ENCODE data around the gene SLC4A1AP.

SLC4A1AP gene

DNA sequence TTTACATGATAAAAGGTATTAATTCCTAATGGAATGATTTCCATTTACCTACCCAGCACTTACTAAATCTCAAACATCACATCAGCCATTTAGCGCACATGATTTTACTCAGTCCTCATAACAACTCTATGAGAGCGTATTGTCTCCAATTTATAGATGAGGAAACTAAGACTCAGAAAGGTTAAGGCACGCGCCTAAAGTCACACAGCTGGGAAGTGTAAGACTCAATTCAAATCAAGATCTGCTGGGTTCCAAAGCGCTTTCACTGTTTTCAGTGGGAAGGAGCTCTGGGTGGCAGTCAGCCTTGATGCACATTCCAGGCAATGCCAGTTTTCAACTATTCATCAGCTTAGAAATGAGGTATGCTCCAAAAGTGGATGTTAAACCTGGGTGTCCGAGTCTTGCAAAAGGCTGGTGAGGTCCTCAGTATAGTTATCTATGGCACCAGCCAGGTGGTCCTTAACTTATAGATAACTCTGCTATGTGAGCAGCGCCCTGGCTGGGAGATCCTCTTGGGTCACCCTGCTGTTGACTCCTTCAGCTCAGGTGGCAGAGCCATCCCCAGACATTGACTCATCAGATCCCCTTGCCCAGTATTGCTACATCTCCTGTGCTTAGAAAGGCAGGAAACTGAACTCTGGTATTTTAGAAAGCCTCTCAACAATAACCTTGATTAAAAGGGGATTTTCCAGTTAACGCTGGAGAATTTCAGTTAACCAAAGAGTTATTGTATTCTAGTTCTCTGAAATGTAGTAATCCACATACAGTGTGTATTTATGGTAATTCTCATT, 47.1 kb downstream of the SLC4A1AP start:
- Histone ChIP-seq H2AFZ (ENCODE audit: low read depth, low read length) (no peak overlapping the region), H3K9me3 (ENCODE audit: low read length) (no peaks in the 10 kb centered on the region), H3K4me3 (ENCODE audit: low read length) (no peak overlapping the region), H3K4me1 (ENCODE audit: insufficient read depth, low read length) (peaks cover 7% of the 10 kb centered on the region), H3K36me3 (ENCODE audit: insufficient read depth, low read length) (no peaks in the 10 kb centered on the region), H3K27me3 (ENCODE audit: insufficient read depth, low read length) (peaks cover 8% of the 10 kb centered on the region)

DNA sequence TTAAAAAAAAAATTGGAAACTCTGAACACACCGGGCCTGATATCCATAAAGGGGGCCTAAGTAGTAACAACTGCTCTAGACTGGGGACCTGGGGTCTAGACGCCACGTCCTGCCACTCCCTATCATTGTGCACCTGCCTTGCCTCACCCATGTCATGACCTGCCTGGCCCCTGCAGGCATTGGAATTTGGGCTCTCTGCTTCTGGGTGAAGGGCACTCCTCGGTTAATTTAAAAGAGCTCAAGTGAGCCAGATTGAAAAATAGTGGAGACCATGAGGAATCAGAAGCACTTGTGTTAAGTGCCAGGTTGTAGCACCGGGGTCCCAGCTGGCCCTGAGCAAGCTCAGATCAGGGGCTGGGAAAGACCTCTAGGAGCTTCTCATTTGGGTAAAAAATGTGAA, 48.1 kb downstream of the SLC4A1AP start:
- Histone ChIP-seq H3K9me3 (ENCODE audit: low read length) (no peaks in the 10 kb centered on the region), H2AFZ (ENCODE audit: low read depth, low read length) (no peak overlapping the region), H3K27me3 (ENCODE audit: insufficient read depth, low read length) (peaks cover 15% of the 10 kb centered on the region), H3K4me3 (ENCODE audit: low read length) (no peak overlapping the region), H3K36me3 (ENCODE audit: insufficient read depth, low read length) (no peaks in the 10 kb centered on the region), H3K4me1 (ENCODE audit: insufficient read depth, low read length) (peaks cover 11% of the 10 kb centered on the region)

DNA sequence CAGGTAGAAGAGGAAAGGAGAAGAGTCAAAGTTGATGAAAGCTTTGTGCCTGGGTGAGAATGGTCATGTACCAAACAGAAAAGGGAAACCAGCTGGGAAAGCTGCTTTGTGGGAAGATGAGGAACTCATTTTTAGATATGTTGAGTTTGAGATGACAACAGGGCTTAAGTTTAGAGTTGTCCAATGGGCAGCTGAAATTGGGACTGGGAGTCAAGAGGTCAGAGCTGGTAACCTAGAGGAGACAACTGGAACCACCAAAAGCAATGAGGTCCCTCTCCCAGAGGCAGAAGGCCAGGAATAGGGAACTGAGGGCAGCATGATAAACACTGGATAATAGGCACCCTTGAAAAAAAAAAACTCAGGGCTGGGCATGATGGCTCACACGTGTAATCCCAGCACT, 48.8 kb downstream of the SLC4A1AP start:
- Histone ChIP-seq H2AFZ (ENCODE audit: low read depth, low read length) (no peak overlapping the region), H3K4me3 (ENCODE audit: low read length) (no peak overlapping the region), H3K9me3 (ENCODE audit: low read length) (no peaks in the 10 kb centered on the region), H3K36me3 (ENCODE audit: insufficient read depth, low read length) (no peaks in the 10 kb centered on the region), H3K4me1 (ENCODE audit: insufficient read depth, low read length) (peaks cover 11% of the 10 kb centered on the region), H3K27me3 (ENCODE audit: insufficient read depth, low read length) (peaks cover 20% of the 10 kb centered on the region)

DNA sequence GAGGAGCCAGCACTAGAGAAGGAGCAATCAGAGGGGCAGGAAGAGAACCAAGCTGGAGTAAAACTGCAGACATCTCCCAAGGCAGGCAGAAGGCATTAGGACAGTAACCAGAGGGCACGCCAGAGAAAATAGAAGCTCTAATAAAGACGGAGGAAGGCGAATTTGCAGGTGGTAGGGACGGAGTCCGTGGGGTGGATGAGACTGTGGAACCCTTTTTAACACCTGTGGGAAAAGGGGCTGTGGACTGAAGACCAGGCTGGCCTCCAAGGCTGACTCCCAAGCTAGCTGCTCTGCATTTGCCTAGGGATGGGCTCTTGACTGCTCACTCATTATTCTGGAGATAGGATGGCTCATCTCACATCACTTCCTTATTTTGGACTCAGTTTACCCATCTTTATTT, 49.5 kb downstream of the SLC4A1AP start:
- H3K9me3 ChIP-seq (ENCODE audit: low read length) = no peaks in the 10 kb centered on the region
- H2AFZ ChIP-seq (ENCODE audit: low read depth, low read length) = no peak overlapping the region
- H3K36me3 ChIP-seq (ENCODE audit: insufficient read depth, low read length) = no peaks in the 10 kb centered on the region
- H3K27me3 ChIP-seq (ENCODE audit: insufficient read depth, low read length) = peaks cover 21% of the 10 kb centered on the region
- peaks cover 11% of the 10 kb centered on the region for H3K4me1 ChIP-seq (ENCODE audit: insufficient read depth, low read length)
- H3K4me3 ChIP-seq (ENCODE audit: low read length) = no peak overlapping the region

DNA sequence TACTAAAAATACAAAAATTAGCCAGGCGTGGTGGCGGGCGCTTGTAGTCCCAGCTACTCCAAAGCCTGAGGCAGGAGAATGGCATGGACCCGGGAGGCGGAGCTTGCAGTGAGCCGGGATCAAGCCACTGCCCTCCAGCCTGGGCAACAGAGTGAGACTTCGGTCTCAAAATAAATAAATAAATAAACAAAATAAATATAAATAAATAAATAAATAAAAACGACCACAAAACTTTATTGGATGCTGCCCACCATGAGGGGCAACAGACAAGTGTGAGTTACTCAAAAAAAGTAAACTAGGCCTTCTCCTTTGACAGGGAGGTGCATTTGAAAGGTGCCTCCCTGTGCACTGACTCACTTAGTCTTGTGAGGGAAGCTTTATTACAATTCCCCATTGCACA, 50.4 kb downstream of the SLC4A1AP start:
- Histone ChIP-seq H3K27me3 (ENCODE audit: insufficient read depth, low read length) (peaks cover 21% of the 10 kb centered on the region), H3K9me3 (ENCODE audit: low read length) (no peaks in the 10 kb centered on the region), H3K36me3 (ENCODE audit: insufficient read depth, low read length) (no peaks in the 10 kb centered on the region), H3K4me1 (ENCODE audit: insufficient read depth, low read length) (peaks cover 11% of the 10 kb centered on the region), H3K4me3 (ENCODE audit: low read length) (no peak overlapping the region), H2AFZ (ENCODE audit: low read depth, low read length) (no peak overlapping the region)

- H2AFZ ChIP-seq (ENCODE audit: low read depth, low read length) = peak overlapping the region; percentile 92
- peak overlapping the region; percentile 49 for H3K4me3 ChIP-seq (ENCODE audit: low read length)
- peaks cover 24% of the 10 kb centered on the region for H3K27me3 ChIP-seq (ENCODE audit: insufficient read depth, low read length)
- H3K4me1 ChIP-seq (ENCODE audit: insufficient read depth, low read length) = peaks cover 11% of the 10 kb centered on the region
- no peaks in the 10 kb centered on the region for H3K9me3 ChIP-seq (ENCODE audit: low read length)
- no peaks in the 10 kb centered on the region for H3K36me3 ChIP-seq (ENCODE audit: insufficient read depth, low read length)
Observed at GRCh38 chr2:27714851-27715291, 51.2 kb downstream of the SLC4A1AP start.

DNA sequence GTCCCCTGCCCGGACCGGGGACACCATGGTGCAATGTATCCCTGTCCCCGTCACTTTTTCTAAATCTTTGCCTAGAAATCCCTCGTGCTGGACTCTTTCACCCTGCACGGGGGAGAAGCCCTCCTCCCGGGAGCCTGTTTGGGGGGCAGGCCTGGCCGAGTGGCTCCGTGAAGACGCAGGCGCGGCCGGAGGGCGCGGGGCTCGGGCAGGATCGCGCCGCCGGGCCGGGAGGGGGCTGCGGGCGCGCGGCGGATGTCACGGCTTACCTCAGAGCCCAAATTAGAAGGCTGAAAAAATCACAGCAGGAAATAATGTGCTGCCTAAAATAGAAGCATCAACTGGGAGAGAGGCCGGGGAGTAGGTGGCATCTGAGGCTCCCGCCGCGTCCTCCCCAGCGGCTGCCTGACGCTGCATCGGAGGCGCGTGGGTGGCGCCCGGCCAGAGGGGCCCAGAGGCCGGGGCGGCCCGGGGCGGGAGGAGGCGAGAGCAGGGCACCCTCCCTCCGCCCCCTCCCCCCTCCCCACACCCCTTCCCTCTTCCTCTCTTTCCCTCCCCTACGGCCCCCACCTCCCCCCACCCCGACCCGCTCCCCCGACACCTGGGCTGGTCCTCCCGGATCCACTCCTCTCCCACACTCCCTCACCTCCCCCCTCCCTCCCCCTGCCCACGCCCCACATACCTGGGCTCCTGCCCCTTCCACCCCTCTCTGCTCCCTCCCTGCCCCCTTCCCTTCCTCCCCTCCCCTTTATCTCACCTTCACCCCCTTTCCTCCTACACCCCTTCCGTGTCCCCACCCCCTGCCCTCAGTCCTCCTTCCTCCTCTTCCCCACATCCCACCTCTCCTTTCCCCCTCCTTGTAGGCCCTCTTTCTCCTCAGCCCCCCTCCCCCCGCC, 51.9 kb downstream of the SLC4A1AP start:
- Histone ChIP-seq H3K4me1 (ENCODE audit: insufficient read depth, low read length) (peaks cover 11% of the 10 kb centered on the region), H3K4me3 (ENCODE audit: low read length) (peak overlapping the region; percentile 49), H3K27me3 (ENCODE audit: insufficient read depth, low read length) (peaks cover 27% of the 10 kb centered on the region), H2AFZ (ENCODE audit: low read depth, low read length) (peak overlapping the region; percentile 92), H3K9me3 (ENCODE audit: low read length) (no peaks in the 10 kb centered on the region), H3K36me3 (ENCODE audit: insufficient read depth, low read length) (no peaks in the 10 kb centered on the region)

DNA sequence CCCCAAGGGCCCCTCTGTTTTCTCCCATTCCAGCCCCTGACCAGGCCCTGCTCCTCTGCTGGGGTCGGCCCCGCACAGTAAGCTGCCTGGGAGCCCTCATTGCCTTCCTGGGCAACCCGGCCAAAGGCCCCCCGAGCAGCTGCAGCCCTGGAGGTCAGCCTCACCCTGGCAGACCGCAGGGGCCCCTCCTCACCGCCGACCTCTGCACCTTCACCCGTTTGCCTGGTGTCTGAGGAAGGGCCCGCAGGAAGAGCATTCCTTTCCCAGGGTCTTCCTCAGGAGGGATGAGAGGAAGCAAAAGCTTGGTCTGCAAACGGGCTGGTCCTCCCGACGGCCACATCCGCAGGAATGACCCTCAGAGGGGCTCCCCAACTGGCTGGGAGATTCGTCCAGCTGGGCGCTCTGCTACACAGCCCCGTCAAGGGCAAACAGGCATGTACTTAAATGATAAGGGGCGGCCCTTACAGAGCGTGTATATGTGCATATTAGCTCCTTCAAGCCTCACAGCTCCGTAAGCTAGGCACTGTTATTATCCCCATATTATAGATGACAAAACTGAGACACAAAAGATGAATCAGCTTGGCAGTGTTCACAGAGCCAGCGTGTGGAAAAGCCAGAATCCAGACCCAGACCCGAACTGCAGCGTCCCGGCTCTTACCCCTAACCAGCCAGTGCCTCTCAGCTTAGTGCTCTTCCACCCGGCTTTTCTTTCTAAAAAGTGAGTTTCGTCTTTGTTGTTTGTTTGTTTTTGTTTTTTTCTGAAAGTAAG, 52.8 kb downstream of the SLC4A1AP start:
- Histone ChIP-seq H3K4me1 (ENCODE audit: insufficient read depth, low read length) (peaks cover 11% of the 10 kb centered on the region), H3K9me3 (ENCODE audit: low read length) (no peaks in the 10 kb centered on the region), H3K36me3 (ENCODE audit: insufficient read depth, low read length) (no peaks in the 10 kb centered on the region), H3K4me3 (ENCODE audit: low read length) (no peak overlapping the region), H2AFZ (ENCODE audit: low read depth, low read length) (no peak overlapping the region), H3K27me3 (ENCODE audit: insufficient read depth, low read length) (peaks cover 28% of the 10 kb centered on the region)

- no peak overlapping the region for H2AFZ ChIP-seq (ENCODE audit: low read depth, low read length)
- H3K36me3 ChIP-seq (ENCODE audit: insufficient read depth, low read length) = no peaks in the 10 kb centered on the region
- H3K27me3 ChIP-seq (ENCODE audit: insufficient read depth, low read length) = peaks cover 34% of the 10 kb centered on the region
- no peaks in the 10 kb centered on the region for H3K9me3 ChIP-seq (ENCODE audit: low read length)
- H3K4me1 ChIP-seq (ENCODE audit: insufficient read depth, low read length) = peaks cover 11% of the 10 kb centered on the region
- no peak overlapping the region for H3K4me3 ChIP-seq (ENCODE audit: low read length)
Observed at GRCh38 chr2:27717070-27717795, 53.5 kb downstream of the SLC4A1AP start.

DNA sequence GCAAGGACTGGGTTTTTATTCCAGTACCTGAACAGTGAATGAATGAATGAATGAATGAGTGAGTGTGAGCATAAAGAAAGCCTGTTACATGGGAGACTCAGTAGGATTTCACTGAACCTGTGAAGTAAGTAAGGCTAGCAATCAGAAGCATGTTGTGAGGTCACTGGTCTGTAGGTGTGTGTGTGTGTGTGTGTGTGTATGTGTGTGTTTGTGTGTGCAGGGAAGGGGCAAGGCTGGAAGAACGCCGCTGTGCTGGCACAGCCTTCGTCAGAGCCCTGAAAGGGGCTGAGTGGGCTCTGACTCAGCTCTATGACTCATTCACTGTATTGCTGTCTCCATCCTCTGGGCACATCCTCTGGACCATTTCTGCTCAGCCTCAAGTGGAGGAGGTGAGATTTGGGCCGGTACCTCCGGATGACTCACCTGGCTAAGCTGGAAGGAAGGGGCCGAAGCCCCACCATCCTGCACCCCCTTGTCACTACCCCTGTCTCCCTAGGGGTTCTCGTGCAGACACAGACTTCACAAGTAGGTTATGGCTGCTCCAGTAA, 56.4 kb downstream of the SLC4A1AP start:
- Histone ChIP-seq H2AFZ (ENCODE audit: low read depth, low read length) (no peak overlapping the region), H3K9me3 (ENCODE audit: low read length) (no peaks in the 10 kb centered on the region), H3K36me3 (ENCODE audit: insufficient read depth, low read length) (no peaks in the 10 kb centered on the region), H3K4me1 (ENCODE audit: insufficient read depth, low read length) (peaks cover 27% of the 10 kb centered on the region), H3K4me3 (ENCODE audit: low read length) (no peak overlapping the region), H3K27me3 (ENCODE audit: insufficient read depth, low read length) (peaks cover 27% of the 10 kb centered on the region)

DNA sequence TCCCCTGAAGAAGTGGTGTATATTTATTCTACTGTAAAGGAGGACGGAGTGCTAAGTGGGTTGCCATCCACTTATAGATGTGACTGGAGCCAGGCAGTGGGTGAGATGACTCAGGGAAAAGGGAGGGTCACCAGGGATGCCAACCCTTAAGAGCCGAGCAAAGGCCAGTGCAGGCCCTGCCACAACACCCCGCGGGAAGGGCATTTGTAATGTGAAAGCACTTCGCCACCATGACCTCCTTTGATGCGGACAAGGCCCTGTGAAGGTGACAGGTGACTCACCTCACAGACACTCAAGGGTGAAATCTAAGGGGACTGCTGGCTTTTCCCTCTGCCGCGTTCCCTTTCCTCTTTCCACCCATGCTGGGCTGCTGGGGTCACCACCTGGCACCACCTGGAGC, 57.6 kb downstream of the SLC4A1AP start:
- Histone ChIP-seq H3K4me1 (ENCODE audit: insufficient read depth, low read length) (peaks cover 24% of the 10 kb centered on the region), H3K27me3 (ENCODE audit: insufficient read depth, low read length) (peaks cover 24% of the 10 kb centered on the region), H3K9me3 (ENCODE audit: low read length) (no peaks in the 10 kb centered on the region), H3K36me3 (ENCODE audit: insufficient read depth, low read length) (no peaks in the 10 kb centered on the region), H3K4me3 (ENCODE audit: low read length) (no peak overlapping the region), H2AFZ (ENCODE audit: low read depth, low read length) (no peak overlapping the region)

DNA sequence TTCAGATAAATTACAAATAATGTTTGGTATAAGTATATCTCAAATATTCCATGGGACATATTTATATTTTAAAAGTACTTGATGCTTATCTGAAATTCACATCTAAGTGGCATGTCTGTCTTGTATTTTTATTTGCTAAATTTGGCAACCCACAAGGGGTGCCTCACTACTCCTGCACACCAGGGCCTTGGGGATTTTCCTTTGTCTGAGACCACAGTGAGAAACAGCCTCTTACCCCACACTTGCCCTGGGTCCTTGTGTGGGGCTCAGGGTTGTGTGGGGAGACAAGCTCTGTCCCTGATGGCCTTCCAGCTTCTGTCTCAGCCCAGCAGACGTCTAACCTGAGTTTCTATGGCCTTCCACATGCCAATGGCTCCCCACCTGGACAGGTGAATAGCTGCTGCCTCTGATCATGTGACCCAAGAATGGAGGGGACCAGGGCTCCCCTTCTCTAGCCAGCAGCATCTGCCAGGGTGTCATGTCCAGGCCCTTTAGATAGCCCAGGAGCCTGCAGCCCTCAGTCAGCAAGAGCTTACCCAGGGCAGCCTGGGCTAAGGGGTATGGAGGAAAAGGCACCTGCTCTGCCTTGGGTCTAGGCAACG, 58.3 kb downstream of the SLC4A1AP start:
- Histone ChIP-seq H3K4me3 (ENCODE audit: low read length) (no peak overlapping the region), H2AFZ (ENCODE audit: low read depth, low read length) (no peak overlapping the region), H3K27me3 (ENCODE audit: insufficient read depth, low read length) (peaks cover 19% of the 10 kb centered on the region), H3K36me3 (ENCODE audit: insufficient read depth, low read length) (no peaks in the 10 kb centered on the region), H3K4me1 (ENCODE audit: insufficient read depth, low read length) (peaks cover 23% of the 10 kb centered on the region), H3K9me3 (ENCODE audit: low read length) (no peaks in the 10 kb centered on the region)
